ENCODE data around the gene C13orf46. TPM values are rescaled to one million over a fixed set of nuclear protein-coding genes. Genes with fewer than 3 reads are reported as not detected.

The C13orf46 gene
- total RNA-seq, 1 experiment from 2014 or later = 1.4 TPM

DNA sequence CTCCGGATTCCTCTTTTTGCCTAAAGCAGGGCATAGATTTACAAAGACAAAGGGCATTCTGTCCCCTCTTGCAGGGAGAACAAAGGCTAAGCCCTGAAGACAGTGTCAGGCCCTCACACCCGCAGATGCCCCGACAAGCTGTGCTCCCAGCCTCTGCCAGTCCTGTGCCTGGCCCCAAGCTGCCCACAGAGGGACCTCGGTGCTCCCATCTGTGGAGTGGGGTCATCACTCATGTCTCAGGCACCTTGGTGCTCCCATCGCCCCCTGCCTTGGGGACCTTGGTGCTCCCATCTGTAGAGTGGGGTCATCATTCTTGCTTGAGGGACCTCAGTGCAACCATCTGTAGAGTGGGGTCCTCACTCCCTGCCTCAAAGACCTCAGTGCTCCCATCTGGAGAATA lies 24.3 kb downstream of the C13orf46 start:
- CTCF ChIA-PET = interaction anchor here (0.5 kb wide), 1 partner anchor 95 kb away, joined by 3 read pairs; no protein-coding TSS in a partner anchor
- Mint-ChIP-seq H3K36me3 (ENCODE audit: insufficient read depth, unreplicated experiment) (peaks cover 7% of the 10 kb centered on the region), H3K27ac (ENCODE audit: low read depth, unreplicated experiment) (no peak overlapping the region), H3K9me3 (ENCODE audit: unreplicated experiment) (peaks cover under 1% of the 10 kb centered on the region), H3K4me3 (ENCODE audit: unreplicated experiment) (no peak overlapping the region), H3K27me3 (ENCODE audit: insufficient read depth, unreplicated experiment) (no peaks in the 10 kb centered on the region), H3K4me1 (ENCODE audit: insufficient read depth, unreplicated experiment) (peaks cover 4% of the 10 kb centered on the region)
- no peak for DNase-seq (ENCODE audit: unreplicated experiment)
- no TSS peak for BruUV-seq (replicated peaks)
- POLR2A ChIA-PET = interaction anchor here (0.7 kb wide), 1 partner anchor 920 kb away, joined by 3 read pairs; no protein-coding TSS in a partner anchor
- intact Hi-C loops (cut with micrococcal nuclease) = no loop called here
- no peak for TF ChIP-seq CTCF (IDR thresholded peaks at IDR 0.05; ENCODE audit: unreplicated experiment)

DNA sequence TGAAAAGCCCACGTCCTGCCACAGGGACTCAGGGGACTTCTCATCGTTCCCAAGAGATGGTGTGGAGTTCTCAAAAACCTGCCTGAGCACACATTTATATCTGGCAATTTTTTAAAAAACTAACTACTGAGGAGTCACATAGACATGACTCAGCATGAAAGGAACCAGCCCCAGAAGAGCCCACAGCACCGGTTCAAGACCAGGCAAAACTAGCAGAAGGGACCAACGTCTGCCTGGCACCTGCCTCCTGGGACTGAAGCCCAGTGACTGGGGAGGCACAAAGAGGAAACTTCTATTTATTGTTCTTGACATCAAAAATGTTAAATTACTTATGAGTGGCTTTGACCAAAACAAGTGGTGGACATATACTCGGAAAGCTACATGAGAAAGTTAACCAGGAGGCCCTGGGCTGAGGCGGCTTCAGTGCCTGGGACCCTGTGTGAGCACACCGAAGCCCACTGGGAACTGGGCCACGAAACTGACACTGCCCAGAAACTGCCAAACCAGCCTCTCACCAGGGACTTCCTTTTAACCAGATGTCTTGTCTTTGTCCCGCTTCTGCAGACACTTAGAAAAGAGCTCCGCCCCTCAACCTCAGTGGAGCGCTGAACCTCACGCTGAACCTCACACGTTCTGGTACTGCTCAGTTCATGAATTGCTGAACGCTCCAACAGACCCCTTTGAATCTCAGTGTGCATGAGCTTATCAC lies 25.7 kb downstream of the C13orf46 start:
- intact Hi-C loops (cut with micrococcal nuclease) = no loop called here
- no peak for DNase-seq (ENCODE audit: unreplicated experiment)
- peaks cover 4% of the 10 kb centered on the region for H3K4me1 Mint-ChIP-seq (ENCODE audit: insufficient read depth, unreplicated experiment)
- POLR2A ChIA-PET = interaction anchor here (0.5 to 1.5 kb wide), 5 partner anchors 12 to 297 kb away, joined by 3 to 5 read pairs (median 4); no protein-coding TSS in a partner anchor
- H3K36me3 Mint-ChIP-seq (ENCODE audit: insufficient read depth, unreplicated experiment) = no peaks in the 10 kb centered on the region
- no peak for TF ChIP-seq CTCF (IDR thresholded peaks at IDR 0.05; ENCODE audit: unreplicated experiment)
- H3K27ac Mint-ChIP-seq (ENCODE audit: low read depth, unreplicated experiment) = no peak overlapping the region
- H3K4me3 Mint-ChIP-seq (ENCODE audit: unreplicated experiment) = no peak overlapping the region
- no peaks in the 10 kb centered on the region for H3K9me3 Mint-ChIP-seq (ENCODE audit: unreplicated experiment)
- no TSS peak for BruUV-seq (replicated peaks)
- CTCF ChIA-PET = interaction anchor here (0.6 to 2.3 kb wide), 6 partner anchors 109 to 390 kb away, joined by 3 to 12 read pairs (median 6); no protein-coding TSS in a partner anchor
- no peaks in the 10 kb centered on the region for H3K27me3 Mint-ChIP-seq (ENCODE audit: insufficient read depth, unreplicated experiment)

DNA sequence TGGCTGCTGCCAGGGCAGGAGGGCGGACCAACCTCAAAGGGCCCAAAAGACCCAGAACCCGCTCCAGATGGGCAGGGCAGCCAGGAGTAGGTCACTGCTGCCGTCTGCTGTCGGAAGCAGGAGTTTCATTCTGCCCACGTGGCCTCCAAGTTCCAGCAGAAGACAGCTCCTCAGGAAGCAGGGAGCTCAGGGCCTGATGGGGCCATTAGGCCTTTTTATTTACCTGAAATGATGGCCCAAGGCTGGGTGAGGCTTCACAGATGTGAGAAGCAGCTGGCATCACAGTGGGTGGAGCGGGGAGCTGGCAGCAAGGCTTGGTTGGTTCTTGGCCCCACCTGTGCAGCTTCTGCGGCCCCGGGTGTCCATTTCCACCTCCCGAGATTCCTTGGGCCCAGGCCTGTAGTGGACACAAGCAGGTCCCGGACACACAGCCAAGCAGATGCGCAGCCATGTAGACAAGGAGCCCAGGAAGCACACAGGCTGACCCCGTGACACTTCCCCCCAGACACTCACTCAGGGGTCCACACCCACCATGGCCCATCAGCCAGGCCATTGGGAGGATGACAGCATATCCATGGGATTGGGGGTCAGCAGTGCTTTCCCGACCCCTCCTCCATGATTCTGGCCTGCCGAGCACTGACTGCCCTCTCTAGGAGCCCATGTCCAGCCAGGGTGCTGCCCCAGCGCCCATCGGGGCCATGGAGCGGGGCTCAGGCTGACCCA lies 26.4 kb downstream of the C13orf46 start:
- H3K4me3 Mint-ChIP-seq (ENCODE audit: unreplicated experiment) = no peak overlapping the region
- ChIA-PET CTCF (interaction anchor here (0.6 to 2.3 kb wide), 10 partner anchors 10 to 295 kb away, joined by 3 to 12 read pairs (median 6); no protein-coding TSS in a partner anchor), POLR2A (interaction anchor here (0.5 to 1.5 kb wide), 6 partner anchors 98 to 457 kb away, joined by 3 to 5 read pairs (median 3); partner anchors contain the start of gene DCUN1D2)
- no peaks in the 10 kb centered on the region for H3K27me3 Mint-ChIP-seq (ENCODE audit: insufficient read depth, unreplicated experiment)
- no peak overlapping the region for H3K27ac Mint-ChIP-seq (ENCODE audit: low read depth, unreplicated experiment)
- no peaks in the 10 kb centered on the region for H3K9me3 Mint-ChIP-seq (ENCODE audit: unreplicated experiment)
- TF ChIP-seq CTCF (IDR thresholded peaks at IDR 0.05; ENCODE audit: unreplicated experiment) = peak; percentile 88
- intact Hi-C loops (cut with micrococcal nuclease) = loop anchor here (1.0 to 2.0 kb wide), 2 partner anchors 85 to 380 kb away; no protein-coding TSS in a partner anchor
- no peaks in the 10 kb centered on the region for H3K36me3 Mint-ChIP-seq (ENCODE audit: insufficient read depth, unreplicated experiment)
- no TSS peak for BruUV-seq (replicated peaks)
- H3K4me1 Mint-ChIP-seq (ENCODE audit: insufficient read depth, unreplicated experiment) = peaks cover 4% of the 10 kb centered on the region
- peak; percentile 62 for DNase-seq (ENCODE audit: unreplicated experiment)
